A549 (cell line): ENCODE data around the gene PPP4R2. TPM values are rescaled to one million over a fixed set of nuclear protein-coding genes. Genes with fewer than 3 reads are reported as not detected.

Experiments
- ATAC-seq, 2 experiments: fragments of 200-7000 bp in 1 of 2; fragments of >200 bp in 1 of 2; cut with Nextera tagmentation in 1 of 2; cut with Tn5 transposase in 1 of 2; 3 replicates each; pipeline versions ENCODE4 v1.8.0 to v1.9.1; 2018 to 2020; ENCODE audit warnings: mild to moderate bottlenecking in 1 of 2, moderate library complexity in 1 of 2
- CTCF ChIA-PET: fragments of 300-600 bp; sonication (Branson Sonifier 250); formaldehyde crosslinking; extraction: SDS; loops from one replicate; lab custom pipeline; 2021; ENCODE audit warnings: antibody characterized with exemption, inconsistent platforms; lab: Yijun Ruan, JAX
- POLR2A ChIA-PET: fragments of 350-600 bp; formaldehyde crosslinking; extraction: SDS; loops from one replicate; lab custom pipeline; 2021; ENCODE audit warnings: antibody characterized with exemption, inconsistent platforms; lab: Yijun Ruan, JAX
- DNase-seq, 2 experiments: peaks; one replicate each; pipeline versions ENCODE4 v3.0.0 to v3.0.0-alpha.2; 2011 to 2016; ENCODE audit warnings: low read depth in 1 of 2, low spot score in 1 of 2
- FAIRE-seq: peaks from 2 replicates; lab custom pipeline; 2011; peaks lifted over from hg19 to GRCh38; lab: Jason Lieb, UNC
- H3K27ac ChIP-seq, 2 experiments: fragments of >200 bp; sonication (Bioruptor Twin); formaldehyde crosslinking; 3 replicates each; pipeline ENCODE4 v1.5.1; 2016 to 2017
- H3K4me1 ChIP-seq: fragments of >200 bp; sonication (Bioruptor Twin); formaldehyde crosslinking; 3 replicates; pipeline ENCODE4 v1.6.1; 2016
- H3K4me2 ChIP-seq: fragments of >200 bp; sonication (Bioruptor Twin); formaldehyde crosslinking; 3 replicates; pipeline ENCODE4 v1.6.1; 2016
- H3K4me3 ChIP-seq: fragments of >200 bp; sonication (Bioruptor Twin); formaldehyde crosslinking; 3 replicates; pipeline ENCODE4 v1.5.1; 2016
- H3K9me3 ChIP-seq: fragments of >200 bp; sonication (Bioruptor Twin); formaldehyde crosslinking; 3 replicates; pipeline ENCODE4 v1.6.1; 2016
- ATOH8 ChIP-seq: fragments of 250-450 bp; sonication (Bioruptor Pico); IDR thresholded peaks from 2 replicates; pipeline ENCODE4 v1.5.0; 2020; ENCODE audit warnings: low read depth, mild to moderate bottlenecking, moderate library complexity
- CBX2 ChIP-seq: fragments of 200-600 bp; sonication (generic); IDR thresholded peaks from 2 replicates; pipeline ENCODE4 v1.6.1; 2016; ENCODE audit warnings: low read depth, mild to moderate bottlenecking, borderline replicate concordance
- CEBPB ChIP-seq, 2 experiments: fragments of >200 bp in 1 of 2; sonication (Bioruptor Twin) in 1 of 2; formaldehyde crosslinking in 1 of 2; IDR thresholded peaks; 2 replicates each; pipeline ENCODE4 v1.6.1; 2012 to 2016
- EHF ChIP-seq: fragments of 250-450 bp; sonication (Bioruptor Pico); IDR thresholded peaks from 2 replicates; pipeline ENCODE4 v1.5.0; 2020; ENCODE audit warnings: mild to moderate bottlenecking
- ESRRA ChIP-seq: fragments of 150-350 bp; IDR thresholded peaks from 2 replicates; pipeline ENCODE4 v1.6.1; 2014; ENCODE audit warnings: mild to moderate bottlenecking, low read length, borderline replicate concordance
- FOSB ChIP-seq: fragments of 250-450 bp; sonication (Bioruptor Pico); IDR thresholded peaks from 2 replicates; pipeline ENCODE4 v1.5.0; 2020; ENCODE audit warnings: mild to moderate bottlenecking, moderate library complexity
- FOXS1 ChIP-seq: fragments of 250-450 bp; sonication (Bioruptor Pico); IDR thresholded peaks from 2 replicates; pipeline ENCODE4 v1.5.0; 2020; ENCODE audit warnings: mild to moderate bottlenecking, moderate library complexity
- HDAC2 ChIP-seq: fragments of 200-600 bp; sonication (generic); IDR thresholded peaks from 2 replicates; pipeline ENCODE4 v1.6.1; 2016
- HOXA7 ChIP-seq: fragments of 250-450 bp; sonication (Bioruptor Pico); IDR thresholded peaks from 2 replicates; pipeline ENCODE4 v1.5.0; 2020; ENCODE audit warnings: mild to moderate bottlenecking, moderate library complexity
- MAFK ChIP-seq: fragments of 450-650 bp; IDR thresholded peaks from 2 replicates; pipeline ENCODE4 v1.6.1; 2014; ENCODE audit not compliant: partially characterized antibody
- MAX ChIP-seq: IDR thresholded peaks from 2 replicates; pipeline ENCODE4 v1.6.1; 2012
- NFE2L2 ChIP-seq: fragments of 150-350 bp; conservative IDR thresholded peaks from 2 replicates; pipeline ENCODE4 v1.6.1; 2014; ENCODE audit warnings: low read length
- PHF8 ChIP-seq: fragments of 200-600 bp; sonication (generic); IDR thresholded peaks from 2 replicates; pipeline ENCODE4 v1.6.1; 2016; ENCODE audit warnings: low read depth, mild to moderate bottlenecking, antibody characterized with exemption, moderate library complexity, borderline replicate concordance
- POLR2A ChIP-seq: IDR thresholded peaks from 2 replicates; pipeline ENCODE4 v1.6.1; 2012; ENCODE audit warnings: mild to moderate bottlenecking, low read length
- RAD21 ChIP-seq, 2 experiments: fragments of >200 bp in 1 of 2; sonication (Bioruptor Twin) in 1 of 2; formaldehyde crosslinking in 1 of 2; IDR thresholded peaks in 1 of 2; conservative IDR thresholded peaks in 1 of 2; 2 replicates in 1 of 2; 3 replicates in 1 of 2; pipeline ENCODE4 v1.6.1; 2012 to 2018; ENCODE audit warnings: inconsistent platforms in 1 of 2
- REST ChIP-seq: fragments of 200-600 bp; sonication (generic); IDR thresholded peaks from 2 replicates; pipeline ENCODE4 v1.6.1; 2016; ENCODE audit warnings: antibody characterized with exemption, mild to moderate bottlenecking, moderate library complexity
- RFX5 ChIP-seq: fragments of 450-650 bp; IDR thresholded peaks from 2 replicates; pipeline ENCODE4 v1.7.1; 2014; ENCODE audit warnings: antibody characterized with exemption, mild to moderate bottlenecking, moderate library complexity
- SMC3 ChIP-seq: fragments of >200 bp; sonication (Bioruptor Twin); formaldehyde crosslinking; IDR thresholded peaks from 3 replicates; pipeline ENCODE4 v1.6.1; 2018; ENCODE audit warnings: inconsistent platforms
- ZNF302 ChIP-seq: fragments of 250-450 bp; sonication (Bioruptor Pico); IDR thresholded peaks from 2 replicates; pipeline ENCODE4 v1.9.0; 2021; ENCODE audit warnings: inconsistent platforms, mild to moderate bottlenecking, moderate library complexity
- ZSCAN20 ChIP-seq: fragments of 250-450 bp; sonication (Bioruptor Pico); IDR thresholded peaks from 2 replicates; pipeline ENCODE4 v1.8.0; 2022; ENCODE audit warnings: mild to moderate bottlenecking, moderate library complexity
- WGBS: methylation state at CpG from one replicate; pipeline ENCODE4 v1.1.6; 2017; ENCODE audit errors: missing lambda C conversion rate; 5-methylcytosine and 5-hydroxymethylcytosine counted together
- polyA plus RNA-seq, 4 experiments: library from polyadenylated mRNA; depleted of rRNA in 3 of 4; stranded (reverse); fragments of >200 nt; fragmentation: RNase III in 1 of 4; extraction: RNeasy Plus Mini Kit Qiagen cat#74134 plus additional on column Dnase treatment in 1 of 4; gene quantifications; 2 replicates in 3 of 4; 3 replicates in 1 of 4; pipeline ENCODE4 v1.2.3, GENCODE V29; 2011 to 2017

The PPP4R2 gene
- polyA plus RNA-seq, 2 of the 4 experiments (the other 2 are of a cell fraction) = 39.3 to 68.4 TPM

DNA sequence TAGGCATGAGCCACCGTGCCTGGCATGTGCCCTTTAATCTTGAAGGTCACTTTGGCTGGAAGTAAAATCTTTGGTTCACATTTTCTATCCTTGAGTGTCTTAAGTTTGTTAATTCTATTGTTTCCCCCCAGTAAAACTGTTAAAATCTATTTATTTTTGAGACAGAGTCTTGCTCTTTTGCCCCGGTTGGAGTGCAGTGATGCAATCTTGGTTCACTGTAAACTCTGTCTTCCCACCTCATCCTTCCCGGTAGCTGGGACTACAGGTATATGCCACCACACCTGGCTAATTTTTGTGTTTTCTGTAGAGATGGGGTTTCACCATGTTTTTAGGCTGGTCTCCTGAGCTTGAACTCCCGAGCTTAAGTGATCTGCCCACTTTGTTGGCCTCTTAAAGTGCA is 7.7 kb downstream of the PPP4R2 start:
- no peak overlapping the region for H3K27ac ChIP-seq
- no peak overlapping the region for H3K4me3 ChIP-seq
- peaks cover 11% of the 10 kb centered on the region; the same call in 2 of the 3 replicates for H3K4me1 ChIP-seq
- no peak for ATAC-seq
- TF ChIP-seq ATOH8 (CRISPR knock-in tag) = no peak
- no peak for TF ChIP-seq POLR2A
- no peak for TF ChIP-seq MAFK
- TF ChIP-seq HDAC2 = no peak
- TF ChIP-seq PHF8 = no peak
- TF ChIP-seq EHF (CRISPR knock-in tag) = no peak
- TF ChIP-seq SMC3 = no peak
- H3K4me2 ChIP-seq = no peak overlapping the region
- H3K9me3 ChIP-seq = no peaks in the 10 kb centered on the region
- FAIRE-seq = no peak
- WGBS = 77% methylated on average over 4 of the region's 4 CpGs
- POLR2A ChIA-PET = no interaction called here
- CTCF ChIA-PET = interaction anchor here (1.0 kb wide), 1 partner anchor 52 kb away, joined by 5 read pairs; no protein-coding TSS in a partner anchor
- no peak for DNase-seq

DNA sequence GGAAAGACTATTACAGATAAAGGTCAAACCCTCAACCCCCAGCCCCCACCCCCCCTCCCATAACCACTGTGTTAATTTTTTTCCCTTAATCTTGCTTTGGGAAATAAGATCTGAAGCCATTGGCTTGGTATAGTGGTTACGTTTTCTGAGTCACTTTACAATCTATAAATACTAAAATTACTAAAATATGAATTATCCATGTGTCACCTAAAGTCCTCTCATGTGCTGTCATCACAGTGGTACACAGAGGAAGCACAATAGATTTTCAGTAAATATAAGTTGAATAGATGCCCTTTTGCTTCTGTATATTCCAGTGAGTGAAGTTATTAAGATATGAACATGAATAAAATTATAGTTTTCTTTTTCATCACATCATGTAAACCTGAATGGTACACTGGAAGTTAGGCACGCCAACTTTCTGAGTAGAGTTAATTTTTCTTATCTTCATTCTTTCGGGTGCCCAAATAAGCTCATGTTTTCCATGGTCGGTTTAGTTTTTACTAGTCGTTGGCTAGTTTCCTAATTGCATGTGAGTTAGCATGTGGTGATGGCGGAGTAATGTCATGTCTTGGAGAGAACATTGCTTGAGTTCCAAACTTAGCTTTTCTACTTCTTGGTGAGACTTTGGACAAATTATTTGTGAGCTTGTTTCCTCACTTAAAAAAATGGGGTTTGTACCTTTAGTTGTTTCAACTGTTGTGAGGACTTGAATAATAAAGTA is 11.5 kb downstream of the PPP4R2 start:
- H3K4me2 ChIP-seq = no peak overlapping the region
- no peak for TF ChIP-seq ZSCAN20
- TF ChIP-seq NFE2L2 = no peak
- TF ChIP-seq RAD21 (conservative IDR thresholded peaks at IDR 0.05 in 1 of 2, IDR thresholded peaks at IDR 0.05 in 1 of 2) = no peak
- TF ChIP-seq FOSB = no peak
- TF ChIP-seq ZNF302 = no peak
- no peak for TF ChIP-seq ESRRA
- no peak for TF ChIP-seq FOXS1
- no peak for TF ChIP-seq POLR2A
- no peak for TF ChIP-seq CEBPB (IDR thresholded peaks at IDR 0.05)
- TF ChIP-seq EHF (CRISPR knock-in tag) = no peak
- no peak for TF ChIP-seq MAX
- TF ChIP-seq RFX5 = no peak
- TF ChIP-seq REST = no peak
- TF ChIP-seq HOXA7 (CRISPR knock-in tag) = no peak
- TF ChIP-seq CBX2 = no peak
- H3K4me3 ChIP-seq = no peak overlapping the region
- ChIA-PET CTCF (interaction anchor here (0.9 to 2.8 kb wide), 2 partner anchors 70 to 78 kb away, joined by 3 to 7 read pairs; no protein-coding TSS in a partner anchor), POLR2A (no interaction called here)
- no peaks in the 10 kb centered on the region for H3K9me3 ChIP-seq
- 86% methylated on average over 6 of the region's 6 CpGs for WGBS
- FAIRE-seq = no peak
- no peak overlapping the region for H3K27ac ChIP-seq
- no peak for DNase-seq
- ATAC-seq = no peak
- no peaks in the 10 kb centered on the region for H3K4me1 ChIP-seq
